SK-N-SH (cell line): ENCODE results near the gene CTXND1.

Experiments used
- EZH2phosphoT487 ChIP-seq: fragments of 200-600 bp; sonication (generic); IDR thresholded peaks from 2 replicates; pipeline ENCODE4 v1.6.1; 2017; ENCODE audit warnings: low read depth, mixed run types, mild to moderate bottlenecking, antibody characterized with exemption, moderate library complexity, borderline replicate concordance
- FOXM1 ChIP-seq: IDR thresholded peaks from 2 replicates; pipeline ENCODE4 v1.4.0; 2012; ENCODE audit warnings: low read depth, mild to moderate bottlenecking
- NFIC ChIP-seq: IDR thresholded peaks from 2 replicates; pipeline ENCODE4 v1.4.0; 2012; ENCODE audit warnings: borderline replicate concordance
- RAD21 ChIP-seq: IDR thresholded peaks from 2 replicates; pipeline ENCODE4 v1.6.1; 2012; ENCODE audit warnings: mild to moderate bottlenecking, low read length
- YY1 ChIP-seq: IDR thresholded peaks from 2 replicates; pipeline ENCODE4 v1.4.0; 2012; ENCODE audit warnings: low read depth, mild to moderate bottlenecking
- TF ChIP-seq, protein P1 (sequence below): IDR thresholded peaks from 2 replicates; pipeline ENCODE4; 2012
- TF ChIP-seq, protein P2 (sequence below): fragments of 200-600 bp; sonication (generic); IDR thresholded peaks from 2 replicates; pipeline ENCODE4 v1.6.1; 2017; ENCODE audit warnings: antibody characterized with exemption, mild to moderate bottlenecking, moderate library complexity

DNA sequence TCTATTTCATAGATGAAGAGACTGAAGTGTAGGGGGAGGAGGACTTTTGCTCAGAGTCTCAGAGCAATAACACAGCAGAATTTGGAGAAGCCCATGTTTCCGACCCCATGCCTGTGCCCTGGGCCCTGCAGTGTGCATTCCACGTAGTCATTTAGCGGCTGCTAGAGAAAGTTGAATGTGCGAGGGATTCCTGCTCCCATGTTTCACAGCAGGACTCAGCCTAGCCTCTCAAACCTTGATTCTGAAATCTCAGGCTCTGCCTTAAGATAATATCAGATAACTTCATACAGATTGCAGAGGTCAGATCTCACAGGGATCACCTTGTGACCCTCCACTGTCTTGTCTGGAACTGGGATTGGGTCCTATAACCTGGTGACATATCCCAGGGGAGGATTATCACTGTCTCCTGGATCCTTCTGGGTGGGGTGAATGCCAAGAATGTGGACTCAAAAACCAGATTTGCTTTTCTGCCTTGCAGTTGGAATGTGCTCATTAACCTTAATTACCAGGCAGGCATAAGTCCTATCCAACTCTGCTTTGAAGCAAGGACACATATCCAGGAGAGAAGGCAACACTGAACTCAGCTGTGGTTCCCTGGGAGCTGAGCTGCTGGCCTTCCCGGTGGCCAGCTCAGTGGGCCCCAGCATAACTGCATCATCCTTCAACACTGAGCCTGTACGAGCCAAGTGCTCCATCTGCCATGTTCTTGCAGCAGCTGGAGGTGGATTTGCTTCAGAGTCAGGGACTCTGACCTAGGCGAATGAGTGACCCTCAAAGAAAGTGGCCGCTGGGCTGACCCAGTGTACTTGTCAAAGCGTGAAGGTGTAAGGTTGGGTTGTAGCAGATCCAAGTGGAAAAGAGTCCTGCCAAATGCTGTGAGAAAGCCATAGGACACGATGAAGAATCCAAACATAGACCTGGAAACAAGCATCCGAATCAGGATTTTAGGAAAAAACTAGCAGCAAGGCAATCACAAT is 43.0 kb downstream of the CTXND1 start:
- TF ChIP-seq RAD21 (no peak), NFIC (no peak), FOXM1 (no peak), YY1 (no peak), EZH2phosphoT487 (no peak)
- TF ChIP-seq, protein P1, sequence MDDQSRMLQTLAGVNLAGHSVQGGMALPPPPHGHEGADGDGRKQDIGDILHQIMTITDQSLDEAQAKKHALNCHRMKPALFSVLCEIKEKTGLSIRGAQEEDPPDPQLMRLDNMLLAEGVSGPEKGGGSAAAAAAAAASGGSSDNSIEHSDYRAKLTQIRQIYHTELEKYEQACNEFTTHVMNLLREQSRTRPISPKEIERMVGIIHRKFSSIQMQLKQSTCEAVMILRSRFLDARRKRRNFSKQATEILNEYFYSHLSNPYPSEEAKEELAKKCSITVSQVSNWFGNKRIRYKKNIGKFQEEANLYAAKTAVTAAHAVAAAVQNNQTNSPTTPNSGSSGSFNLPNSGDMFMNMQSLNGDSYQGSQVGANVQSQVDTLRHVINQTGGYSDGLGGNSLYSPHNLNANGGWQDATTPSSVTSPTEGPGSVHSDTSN = no peak
- TF ChIP-seq, protein P2, sequence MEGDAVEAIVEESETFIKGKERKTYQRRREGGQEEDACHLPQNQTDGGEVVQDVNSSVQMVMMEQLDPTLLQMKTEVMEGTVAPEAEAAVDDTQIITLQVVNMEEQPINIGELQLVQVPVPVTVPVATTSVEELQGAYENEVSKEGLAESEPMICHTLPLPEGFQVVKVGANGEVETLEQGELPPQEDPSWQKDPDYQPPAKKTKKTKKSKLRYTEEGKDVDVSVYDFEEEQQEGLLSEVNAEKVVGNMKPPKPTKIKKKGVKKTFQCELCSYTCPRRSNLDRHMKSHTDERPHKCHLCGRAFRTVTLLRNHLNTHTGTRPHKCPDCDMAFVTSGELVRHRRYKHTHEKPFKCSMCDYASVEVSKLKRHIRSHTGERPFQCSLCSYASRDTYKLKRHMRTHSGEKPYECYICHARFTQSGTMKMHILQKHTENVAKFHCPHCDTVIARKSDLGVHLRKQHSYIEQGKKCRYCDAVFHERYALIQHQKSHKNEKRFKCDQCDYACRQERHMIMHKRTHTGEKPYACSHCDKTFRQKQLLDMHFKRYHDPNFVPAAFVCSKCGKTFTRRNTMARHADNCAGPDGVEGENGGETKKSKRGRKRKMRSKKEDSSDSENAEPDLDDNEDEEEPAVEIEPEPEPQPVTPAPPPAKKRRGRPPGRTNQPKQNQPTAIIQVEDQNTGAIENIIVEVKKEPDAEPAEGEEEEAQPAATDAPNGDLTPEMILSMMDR = no peak
